ENCODE measurements around the gene FAM168B.

- no peak for TF ChIP-seq CTCF (IDR thresholded peaks at IDR 0.05; ENCODE audit: insufficient read depth, low read length)
- TF ChIP-seq REST (IDR thresholded peaks at IDR 0.05; ENCODE audit: insufficient replicate concordance, low read depth): no peak
- TF ChIP-seq SPI1 (IDR thresholded peaks at IDR 0.05; ENCODE audit: borderline replicate concordance, low read depth): no peak
- no peak for TF ChIP-seq POLR2AphosphoS5 (IDR thresholded peaks at IDR 0.05; ENCODE audit: low read depth)
- no peak for TF ChIP-seq GABPA (IDR thresholded peaks at IDR 0.05; ENCODE audit: low read depth)
These were observed 79.1 kb downstream of the FAM168B start for GRCh38 chr2:131014141-131014540.
